Endodermal cell (in vitro differentiated cells): ENCODE results near the gene KIF20B. TPM values are rescaled to one million over a fixed set of nuclear protein-coding genes. Genes with fewer than 3 reads are reported as not detected.

ENCODE experiments used
- DNase-seq: peaks from one replicate; pipeline ENCODE4 v3.0.0-alpha.2; 2017
- H3K27ac ChIP-seq: 2 replicates; pipeline ENCODE4 v1.5.1; 2013; ENCODE audit warnings: mild to moderate bottlenecking, low read depth, low read length, moderate library complexity
- H3K27me3 ChIP-seq: 2 replicates; pipeline ENCODE4 v1.6.1; 2013; ENCODE audit warnings: mild to moderate bottlenecking, low read length, moderate library complexity; ENCODE audit not compliant: insufficient read depth, control insufficient read depth, poor library complexity, severe bottlenecking
- H3K36me3 ChIP-seq: 2 replicates; pipeline ENCODE4 v1.7.0; 2013; ENCODE audit warnings: mild to moderate bottlenecking, low read length, moderate library complexity; ENCODE audit not compliant: control insufficient read depth, insufficient read depth
- H3K4me1 ChIP-seq: one replicate; pipeline ENCODE4 v1.7.0; 2013; ENCODE audit warnings: low read length; ENCODE audit not compliant: control insufficient read depth, insufficient read depth
- H3K4me3 ChIP-seq: 2 replicates; pipeline ENCODE4 v1.5.1; 2013; ENCODE audit warnings: mild to moderate bottlenecking, low read length, moderate library complexity
- H3K9ac ChIP-seq: 2 replicates; pipeline ENCODE4 v1.6.1; 2013; ENCODE audit warnings: mild to moderate bottlenecking, low read length, moderate library complexity; ENCODE audit not compliant: poor library complexity, severe bottlenecking; ENCODE audit errors: extremely low read depth
- H3K9me3 ChIP-seq: 2 replicates; pipeline ENCODE4 v1.6.1; 2013; ENCODE audit warnings: mild to moderate bottlenecking, low read length, moderate library complexity; ENCODE audit not compliant: control insufficient read depth
- H3K27ac Mint-ChIP-seq: 2 replicates; pipeline ENCODE4 v1.8.0; 2020; ENCODE audit warnings: mixed read lengths
- H3K27me3 Mint-ChIP-seq: 2 replicates; pipeline ENCODE4 v1.8.0; 2021; ENCODE audit warnings: mild to moderate bottlenecking, mixed read lengths; ENCODE audit not compliant: insufficient read depth
- H3K36me3 Mint-ChIP-seq: 2 replicates; pipeline ENCODE4 v1.8.0; 2020; ENCODE audit warnings: low read depth, mixed read lengths
- H3K4me1 Mint-ChIP-seq: 2 replicates; pipeline ENCODE4 v1.8.0; 2020; ENCODE audit warnings: mixed read lengths
- H3K4me3 Mint-ChIP-seq: 2 replicates; pipeline ENCODE4 v1.8.0; 2020; ENCODE audit warnings: mild to moderate bottlenecking, moderate library complexity, mixed read lengths
- H3K9me3 Mint-ChIP-seq: 2 replicates; pipeline ENCODE4 v1.8.0; 2020; ENCODE audit warnings: mild to moderate bottlenecking, mixed read lengths
- WGBS, 2 experiments: methylation state at CpG; one replicate each; pipeline versions ENCODE4 v1.1.5 to v1.1.7; 2013; ENCODE audit warnings: missing lambda C conversion rate in 2 of 2, mixed read lengths in 1 of 2; ENCODE audit not compliant: insufficient coverage in 1 of 2, insufficient read length in 1 of 2; 5-methylcytosine and 5-hydroxymethylcytosine counted together
- total RNA-seq, 2 donors: library from RNA; stranded (reverse); fragmentation: NEBNext Ultra II Directional in 1 of 2; extraction: Animal tissue kit (Norgen Biotek cat#: 25700) in 1 of 2; gene quantifications; 2 replicates in 1 of 2; 3 replicates in 1 of 2; pipeline ENCODE4 v1.2.1, GENCODE V29; 2021
- TF ChIP-seq, protein P1 (sequence below): fragments of 200-600 bp; sonication (generic); conservative IDR thresholded peaks from 2 replicates; pipeline ENCODE4 v1.5.0; 2021; ENCODE audit warnings: antibody characterized with exemption, mild to moderate bottlenecking

KIF20B gene
- total RNA-seq, 2 donors from 2014 or later: 43.4 to 43.7 TPM

DNA sequence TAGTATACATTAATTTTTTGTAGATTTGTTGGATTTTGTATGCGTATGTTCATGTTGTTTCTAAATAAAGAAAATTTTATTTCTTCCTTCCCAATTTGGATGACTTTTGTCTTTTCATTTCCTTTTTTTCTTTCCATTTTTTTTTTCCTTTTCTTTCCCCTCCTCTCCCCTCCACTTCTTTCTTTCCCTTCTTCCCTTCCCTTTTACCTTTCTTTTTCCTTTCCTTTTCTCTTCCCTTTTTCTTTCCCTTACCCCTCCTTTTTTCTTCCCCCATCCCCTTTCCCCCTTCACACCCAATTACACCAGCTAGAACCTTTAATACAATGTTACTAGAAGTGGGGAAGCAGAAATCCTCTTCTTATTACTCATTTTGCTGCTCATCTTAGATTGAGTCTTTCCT is 6.0 kb downstream of the KIF20B start:
- Mint-ChIP-seq H3K36me3 (peaks cover 27% of the 10 kb centered on the region), H3K27me3 (no peaks in the 10 kb centered on the region), H3K27ac (no peak overlapping the region), H3K4me3 (no peak overlapping the region), H3K9me3 (no peaks in the 10 kb centered on the region), H3K4me1 (peaks cover 11% of the 10 kb centered on the region)
- H3K9ac ChIP-seq: no peak overlapping the region
- no CpG with 5 or more reads among the region's 1 CpG for WGBS, 2 experiments
- no peak overlapping the region for H3K27ac ChIP-seq
- TF ChIP-seq, protein P1, sequence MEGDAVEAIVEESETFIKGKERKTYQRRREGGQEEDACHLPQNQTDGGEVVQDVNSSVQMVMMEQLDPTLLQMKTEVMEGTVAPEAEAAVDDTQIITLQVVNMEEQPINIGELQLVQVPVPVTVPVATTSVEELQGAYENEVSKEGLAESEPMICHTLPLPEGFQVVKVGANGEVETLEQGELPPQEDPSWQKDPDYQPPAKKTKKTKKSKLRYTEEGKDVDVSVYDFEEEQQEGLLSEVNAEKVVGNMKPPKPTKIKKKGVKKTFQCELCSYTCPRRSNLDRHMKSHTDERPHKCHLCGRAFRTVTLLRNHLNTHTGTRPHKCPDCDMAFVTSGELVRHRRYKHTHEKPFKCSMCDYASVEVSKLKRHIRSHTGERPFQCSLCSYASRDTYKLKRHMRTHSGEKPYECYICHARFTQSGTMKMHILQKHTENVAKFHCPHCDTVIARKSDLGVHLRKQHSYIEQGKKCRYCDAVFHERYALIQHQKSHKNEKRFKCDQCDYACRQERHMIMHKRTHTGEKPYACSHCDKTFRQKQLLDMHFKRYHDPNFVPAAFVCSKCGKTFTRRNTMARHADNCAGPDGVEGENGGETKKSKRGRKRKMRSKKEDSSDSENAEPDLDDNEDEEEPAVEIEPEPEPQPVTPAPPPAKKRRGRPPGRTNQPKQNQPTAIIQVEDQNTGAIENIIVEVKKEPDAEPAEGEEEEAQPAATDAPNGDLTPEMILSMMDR: no peak
- H3K9me3 ChIP-seq: no peaks in the 10 kb centered on the region
- DNase-seq: no peak
- H3K27me3 ChIP-seq: no peaks in the 10 kb centered on the region
- H3K4me3 ChIP-seq: no peak overlapping the region
- H3K4me1 ChIP-seq: peaks cover 6% of the 10 kb centered on the region
- H3K36me3 ChIP-seq: peaks cover 35% of the 10 kb centered on the region

GRCh38 chr10:89710753-89711152 is 9.4 kb downstream of the KIF20B start:
- Histone ChIP-seq H3K9ac (no peak overlapping the region), H3K36me3 (peaks cover 56% of the 10 kb centered on the region), H3K27me3 (no peaks in the 10 kb centered on the region), H3K4me1 (no peaks in the 10 kb centered on the region), H3K9me3 (no peaks in the 10 kb centered on the region), H3K27ac (no peak overlapping the region), H3K4me3 (no peak overlapping the region)
- H3K27ac Mint-ChIP-seq: no peak overlapping the region
- DNase-seq: no peak
- H3K27me3 Mint-ChIP-seq: no peaks in the 10 kb centered on the region
- no peaks in the 10 kb centered on the region for H3K9me3 Mint-ChIP-seq
- TF ChIP-seq, protein P1: no peak
- H3K4me1 Mint-ChIP-seq: no peaks in the 10 kb centered on the region
- WGBS, 2 experiments: 83 to 100% methylated on average over 1 to 3 of the region's 3 CpGs
- no peak overlapping the region for H3K4me3 Mint-ChIP-seq
- H3K36me3 Mint-ChIP-seq: peaks cover 43% of the 10 kb centered on the region

DNA sequence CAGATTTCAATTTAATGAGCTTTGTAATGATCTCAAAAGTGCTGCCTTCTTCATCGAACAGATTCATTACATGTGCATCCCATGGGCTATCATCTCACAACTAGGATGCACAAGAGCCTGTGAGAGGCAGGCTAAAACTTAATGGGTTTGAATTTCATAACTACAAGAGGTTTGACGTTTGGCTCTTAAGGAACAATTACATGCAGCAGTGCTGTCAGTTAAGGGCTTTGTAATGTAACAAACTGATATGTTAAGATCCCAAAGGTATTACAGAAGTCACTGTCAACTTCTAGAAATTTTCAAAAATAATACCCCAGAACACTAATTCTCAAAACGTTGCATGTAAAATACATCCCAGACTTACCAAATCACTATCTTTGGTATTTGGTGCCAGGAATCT is 33.2 kb downstream of the KIF20B start:
- WGBS, 2 experiments: 93 to 100% methylated on average over 2 to 3 of the region's 3 CpGs
- Mint-ChIP-seq H3K27ac (no peak overlapping the region), H3K9me3 (no peaks in the 10 kb centered on the region), H3K36me3 (peaks cover 28% of the 10 kb centered on the region), H3K4me3 (no peak overlapping the region), H3K4me1 (no peaks in the 10 kb centered on the region), H3K27me3 (no peaks in the 10 kb centered on the region)
- no peaks in the 10 kb centered on the region for H3K27me3 ChIP-seq
- peaks cover 70% of the 10 kb centered on the region for H3K36me3 ChIP-seq
- no peak overlapping the region for H3K4me3 ChIP-seq
- H3K9ac ChIP-seq: no peak overlapping the region
- no peak overlapping the region for H3K27ac ChIP-seq
- no peaks in the 10 kb centered on the region for H3K4me1 ChIP-seq
- H3K9me3 ChIP-seq: no peaks in the 10 kb centered on the region
- DNase-seq: no peak
- TF ChIP-seq, protein P1: no peak
